ENCODE results near the gene CD52.

Gene CD52

DNA sequence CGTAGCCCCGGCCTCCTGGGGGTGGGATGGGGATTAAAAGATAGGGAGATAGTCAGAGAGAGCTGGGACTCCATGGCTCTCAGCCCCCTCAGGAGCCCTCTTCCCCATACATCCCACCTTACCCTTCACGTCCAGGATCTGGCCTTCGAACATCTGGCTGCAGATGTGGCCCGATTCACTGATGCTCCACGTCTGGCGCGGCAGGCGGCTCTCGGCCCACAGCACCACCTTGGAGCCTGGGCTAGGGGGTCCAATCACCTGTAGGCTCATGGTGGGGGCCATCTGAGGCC lies 4.2 kb downstream of the CD52 start:
- Histone ChIP-seq H3K4me3 (ENCODE audit: low read depth, low read length) (no peak overlapping the region), H3K9me3 (ENCODE audit: control insufficient read depth, insufficient read depth, low read depth, low read length) (no peaks in the 10 kb centered on the region), H3K36me3 (ENCODE audit: control insufficient read depth in 2 of 2, insufficient read depth in 1 of 2, low read length in 2 of 2) (peaks cover 0 to 34% of the 10 kb centered on the region in 2 experiments; a peak in 2 of 3 replicates), H3K27ac (ENCODE audit: extremely low read depth, low read depth, low read length) (no peak overlapping the region), H3K4me1 (ENCODE audit: control insufficient read depth, insufficient read depth, low read length) (no peaks in the 10 kb centered on the region)
- POLR2A ChIA-PET, result interaction anchor here (0.6 to 3.0 kb wide), 3 partner anchors 15 to 42 kb away, joined by 3 to 10 read pairs (median 6); partner anchors contain the start of gene SH3BGRL3
- TF ChIP-seq ZNF701 (tag by site-specific recombination; IDR thresholded peaks at IDR 0.05) (no peak), ZNF341 (tag by site-specific recombination; IDR thresholded peaks at IDR 0.05; ENCODE audit: low read depth) (no peak), ZNF585B (tag by site-specific recombination; IDR thresholded peaks at IDR 0.05) (no peak), ZNF157 (tag by site-specific recombination; IDR thresholded peaks at IDR 0.05) (no peak), ZNF19 (tag by site-specific recombination; IDR thresholded peaks at IDR 0.05; ENCODE audit: low read depth) (no peak), ZNF302 (tag by site-specific recombination; IDR thresholded peaks at IDR 0.05; ENCODE audit: low read depth) (no peak), ZNF660 (tag by site-specific recombination; IDR thresholded peaks at IDR 0.05) (no peak), ZIC2 (tag by site-specific recombination; IDR thresholded peaks at IDR 0.05) (no peak), OSR2 (tag by site-specific recombination; IDR thresholded peaks at IDR 0.05) (no peak), PRDM1 (tag by site-specific recombination; IDR thresholded peaks at IDR 0.05) (no peak), ZNF10 (tag by site-specific recombination; IDR thresholded peaks at IDR 0.05) (no peak)
- CTCF ChIA-PET, result interaction anchor here (0.5 to 11.1 kb wide), 47 partner anchors 8 to 1734 kb away, joined by 3 to 203 read pairs (median 5); partner anchors contain the start of genes CATSPER4, CEP85, CRYBG2 and DHDDS

DNA sequence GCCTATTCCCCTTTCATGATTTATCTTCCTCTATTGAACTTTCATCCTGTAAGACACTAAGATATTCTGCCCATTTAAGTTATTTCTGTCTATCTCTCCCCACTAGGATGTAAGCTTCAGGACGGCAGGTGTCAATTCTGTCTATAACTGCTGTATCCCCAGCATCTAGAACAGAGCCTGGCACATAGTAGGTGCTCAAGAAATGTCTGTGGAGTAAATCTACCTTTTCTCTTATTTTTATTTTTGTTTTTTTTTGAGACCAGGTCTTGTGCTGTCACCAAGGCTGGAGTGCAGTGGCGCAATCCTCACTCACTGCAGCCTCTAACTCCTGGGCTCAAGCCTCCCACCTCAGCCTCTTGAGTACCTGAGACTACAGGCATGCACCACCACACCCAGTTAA lies 5.6 kb downstream of the CD52 start:
- H3K4me3 ChIP-seq (ENCODE audit: low read depth, low read length), result no peak overlapping the region
- POLR2A ChIA-PET, result interaction anchor here (3.0 kb wide), 1 partner anchor 38 kb away, joined by 10 read pairs; no protein-coding TSS in a partner anchor
- no peak overlapping the region for H3K27ac ChIP-seq (ENCODE audit: extremely low read depth, low read depth, low read length)
- H3K4me1 ChIP-seq (ENCODE audit: control insufficient read depth, insufficient read depth, low read length), result no peaks in the 10 kb centered on the region
- CTCF ChIA-PET, result interaction anchor here (0.6 to 11.1 kb wide), 7 partner anchors 11 to 133 kb away, joined by 3 to 203 read pairs (median 8); partner anchors contain the start of genes CATSPER4 and SH3BGRL3
- H3K9me3 ChIP-seq (ENCODE audit: control insufficient read depth, insufficient read depth, low read depth, low read length), result no peaks in the 10 kb centered on the region
- TF ChIP-seq ZNF664 (tag by site-specific recombination; IDR thresholded peaks at IDR 0.05) (peak; percentile 52; the same call in 1 of the 2 replicates), ZNF221 (tag by site-specific recombination; IDR thresholded peaks at IDR 0.05; ENCODE audit: borderline replicate concordance) (no peak)
- peaks cover 0 to 34% of the 10 kb centered on the region in 2 experiments; a peak in 2 of 3 replicates for H3K36me3 ChIP-seq (ENCODE audit: control insufficient read depth in 2 of 2, insufficient read depth in 1 of 2, low read length in 2 of 2)

DNA sequence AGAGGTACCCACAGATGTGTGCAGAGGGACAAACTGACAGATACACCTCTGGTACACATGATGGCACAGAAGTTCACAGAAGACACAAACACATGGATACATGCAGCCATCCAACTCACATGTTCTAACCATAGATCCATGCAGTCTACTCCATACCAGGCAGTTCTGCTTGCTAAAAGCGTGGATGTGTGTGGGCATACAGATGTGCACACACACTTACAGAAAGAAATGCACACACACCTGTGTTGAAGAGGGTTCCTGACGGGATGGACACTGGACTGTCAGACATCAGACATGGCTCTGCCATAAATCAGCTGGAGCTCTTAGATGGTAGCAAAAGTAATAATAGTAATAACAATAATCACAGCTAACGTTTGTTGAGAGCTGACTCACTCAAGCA lies 6.8 kb downstream of the CD52 start:
- ChIA-PET POLR2A (no interaction called here), CTCF (interaction anchor here (0.6 to 2.1 kb wide), 3 partner anchors 40 to 48 kb away, joined by 3 to 6 read pairs (median 3); no protein-coding TSS in a partner anchor)
- Histone ChIP-seq H3K4me1 (ENCODE audit: control insufficient read depth, insufficient read depth, low read length) (no peaks in the 10 kb centered on the region), H3K9me3 (ENCODE audit: control insufficient read depth, insufficient read depth, low read depth, low read length) (no peaks in the 10 kb centered on the region), H3K36me3 (ENCODE audit: control insufficient read depth in 2 of 2, insufficient read depth in 1 of 2, low read length in 2 of 2) (peaks cover 0 to 34% of the 10 kb centered on the region in 2 experiments; a peak in 2 of 3 replicates), H3K27ac (ENCODE audit: extremely low read depth, low read depth, low read length) (no peak overlapping the region), H3K4me3 (ENCODE audit: low read depth, low read length) (no peak overlapping the region)
- TF ChIP-seq, protein P1, sequence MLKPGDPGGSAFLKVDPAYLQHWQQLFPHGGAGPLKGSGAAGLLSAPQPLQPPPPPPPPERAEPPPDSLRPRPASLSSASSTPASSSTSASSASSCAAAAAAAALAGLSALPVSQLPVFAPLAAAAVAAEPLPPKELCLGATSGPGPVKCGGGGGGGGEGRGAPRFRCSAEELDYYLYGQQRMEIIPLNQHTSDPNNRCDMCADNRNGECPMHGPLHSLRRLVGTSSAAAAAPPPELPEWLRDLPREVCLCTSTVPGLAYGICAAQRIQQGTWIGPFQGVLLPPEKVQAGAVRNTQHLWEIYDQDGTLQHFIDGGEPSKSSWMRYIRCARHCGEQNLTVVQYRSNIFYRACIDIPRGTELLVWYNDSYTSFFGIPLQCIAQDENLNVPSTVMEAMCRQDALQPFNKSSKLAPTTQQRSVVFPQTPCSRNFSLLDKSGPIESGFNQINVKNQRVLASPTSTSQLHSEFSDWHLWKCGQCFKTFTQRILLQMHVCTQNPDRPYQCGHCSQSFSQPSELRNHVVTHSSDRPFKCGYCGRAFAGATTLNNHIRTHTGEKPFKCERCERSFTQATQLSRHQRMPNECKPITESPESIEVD (tag by site-specific recombination; IDR thresholded peaks at IDR 0.05), result no peak
- TF ChIP-seq ZNF19 (tag by site-specific recombination; IDR thresholded peaks at IDR 0.05; ENCODE audit: low read depth), result no peak
- TF ChIP-seq ZFP69B (tag by site-specific recombination; IDR thresholded peaks at IDR 0.05), result no peak
- TF ChIP-seq ZNF544 (tag by site-specific recombination; IDR thresholded peaks at IDR 0.05), result no peak

DNA sequence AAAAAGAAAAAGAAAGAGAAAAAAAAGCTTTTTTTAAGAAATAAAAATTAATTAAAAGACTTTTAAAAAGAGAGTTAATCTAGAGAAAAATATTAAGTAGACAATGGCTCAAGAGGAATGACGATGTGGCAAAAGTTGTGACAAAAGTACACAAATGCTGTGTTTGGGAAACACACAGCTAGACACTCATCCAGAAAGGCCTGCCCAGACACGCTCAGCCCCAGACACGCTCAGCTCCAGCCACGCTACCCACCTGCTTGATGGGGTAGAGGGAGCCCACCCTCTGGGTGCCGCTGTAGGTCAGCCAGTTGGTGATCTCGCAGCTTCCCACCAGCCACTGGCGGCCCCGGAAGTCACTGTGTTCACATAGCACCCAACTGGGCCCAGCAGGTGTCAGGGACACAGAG lies 10.2 kb downstream of the CD52 start:
- Histone ChIP-seq H3K4me1 (ENCODE audit: control insufficient read depth, insufficient read depth, low read length) (no peaks in the 10 kb centered on the region), H3K9me3 (ENCODE audit: control insufficient read depth, insufficient read depth, low read depth, low read length) (no peaks in the 10 kb centered on the region), H3K36me3 (ENCODE audit: control insufficient read depth in 2 of 2, insufficient read depth in 1 of 2, low read length in 2 of 2) (peaks cover 0 to 22% of the 10 kb centered on the region in 2 experiments; a peak in 2 of 3 replicates), H3K4me3 (ENCODE audit: low read depth, low read length) (no peak overlapping the region), H3K27ac (ENCODE audit: extremely low read depth, low read depth, low read length) (no peak overlapping the region; the same call in 1 of the 2 replicates)
- ChIA-PET CTCF (interaction anchor here (0.6 to 2.4 kb wide), 7 partner anchors 11 to 292 kb away, joined by 3 to 14 read pairs (median 5); partner anchors contain the start of gene CD52), POLR2A (no interaction called here)
- TF ChIP-seq, protein P2, sequence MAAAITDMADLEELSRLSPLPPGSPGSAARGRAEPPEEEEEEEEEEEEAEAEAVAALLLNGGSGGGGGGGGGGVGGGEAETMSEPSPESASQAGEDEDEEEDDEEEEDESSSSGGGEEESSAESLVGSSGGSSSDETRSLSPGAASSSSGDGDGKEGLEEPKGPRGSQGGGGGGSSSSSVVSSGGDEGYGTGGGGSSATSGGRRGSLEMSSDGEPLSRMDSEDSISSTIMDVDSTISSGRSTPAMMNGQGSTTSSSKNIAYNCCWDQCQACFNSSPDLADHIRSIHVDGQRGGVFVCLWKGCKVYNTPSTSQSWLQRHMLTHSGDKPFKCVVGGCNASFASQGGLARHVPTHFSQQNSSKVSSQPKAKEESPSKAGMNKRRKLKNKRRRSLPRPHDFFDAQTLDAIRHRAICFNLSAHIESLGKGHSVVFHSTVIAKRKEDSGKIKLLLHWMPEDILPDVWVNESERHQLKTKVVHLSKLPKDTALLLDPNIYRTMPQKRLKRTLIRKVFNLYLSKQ (tag by site-specific recombination; IDR thresholded peaks at IDR 0.05; ENCODE audit: borderline replicate concordance), result no peak
- TF ChIP-seq TCF7L2 (IDR thresholded peaks at IDR 0.05; ENCODE audit: borderline replicate concordance, low read depth, low read length) (no peak), ZNF24 (tag by site-specific recombination; IDR thresholded peaks at IDR 0.05) (no peak), ZNF792 (tag by site-specific recombination; IDR thresholded peaks at IDR 0.05) (no peak), ZNF174 (tag by site-specific recombination; IDR thresholded peaks at IDR 0.05) (no peak), ZNF138 (tag by site-specific recombination; IDR thresholded peaks at IDR 0.05; ENCODE audit: borderline replicate concordance) (no peak), SP7 (tag by site-specific recombination; IDR thresholded peaks at IDR 0.05) (0 out of 2 replicates have a peak, but pooled peaks have one; percentile 26), ZNF701 (tag by site-specific recombination; IDR thresholded peaks at IDR 0.05) (no peak), MZF1 (tag by site-specific recombination; IDR thresholded peaks at IDR 0.05; ENCODE audit: borderline replicate concordance) (no peak), ZNF16 (tag by site-specific recombination; IDR thresholded peaks at IDR 0.05; ENCODE audit: low read depth) (no peak), ZNF610 (tag by site-specific recombination; IDR thresholded peaks at IDR 0.05; ENCODE audit: borderline replicate concordance) (no peak), ZNF175 (tag by site-specific recombination; IDR thresholded peaks at IDR 0.05) (no peak)

Data from HEK293 (cell line).